Lower leg skin (tissue), 4 donors: ENCODE measurements around the gene TMEM217. TPM values are rescaled to one million over a fixed set of nuclear protein-coding genes. Genes with fewer than 3 reads are reported as not detected.

Experiments
- DNase-seq, 2 donors: peaks; one replicate each; pipeline ENCODE4 v3.0.0-alpha.2; 2019; ENCODE audit warnings: low spot score in 2 of 2
- H3K4me3 ChIP-seq: fragments of 200-600 bp; sonication (generic); 2 replicates; pipeline ENCODE4 v1.5.1; 2017; ENCODE audit warnings: mild to moderate bottlenecking, low read depth; ENCODE audit not compliant: poor library complexity, severe bottlenecking
- POLR2A ChIP-seq, 2 donors: fragments of 450-650 bp; IDR thresholded peaks; one replicate each; pipeline ENCODE4 v1.6.1; 2016 to 2017; ENCODE audit warnings: antibody characterized with exemption in 2 of 2, mild to moderate bottlenecking in 1 of 2, moderate library complexity in 1 of 2
- WGBS, 2 donors: methylation state at CpG; one replicate each; pipeline ENCODE4 v1.1.5; 2018; 5-methylcytosine and 5-hydroxymethylcytosine counted together
- intact Hi-C: fragments of 100-400 bp; cut with DNase I; formaldehyde crosslinking; loops from one replicate; pipeline ENCODE4 v1.15.0; 2023; ENCODE audit warnings: low total_unique reads
- total RNA-seq, 4 donors: library from RNA; depleted of rRNA; stranded (reverse); fragments of >200 nt; gene quantifications; one replicate each; pipeline ENCODE4 v1.1.0, GENCODE V29; 2016
- TF ChIP-seq, protein P1 (sequence below), 3 donors: fragments of 450-650 bp; IDR thresholded peaks; one replicate each; pipeline ENCODE4 v1.5.1; 2016; ENCODE audit warnings: antibody characterized with exemption in 3 of 3, mild to moderate bottlenecking in 3 of 3, moderate library complexity in 2 of 3

Gene TMEM217
- total RNA-seq, 4 donors from 2014 or later, result 0.46 to 2.3 (median 1.0) TPM

DNA sequence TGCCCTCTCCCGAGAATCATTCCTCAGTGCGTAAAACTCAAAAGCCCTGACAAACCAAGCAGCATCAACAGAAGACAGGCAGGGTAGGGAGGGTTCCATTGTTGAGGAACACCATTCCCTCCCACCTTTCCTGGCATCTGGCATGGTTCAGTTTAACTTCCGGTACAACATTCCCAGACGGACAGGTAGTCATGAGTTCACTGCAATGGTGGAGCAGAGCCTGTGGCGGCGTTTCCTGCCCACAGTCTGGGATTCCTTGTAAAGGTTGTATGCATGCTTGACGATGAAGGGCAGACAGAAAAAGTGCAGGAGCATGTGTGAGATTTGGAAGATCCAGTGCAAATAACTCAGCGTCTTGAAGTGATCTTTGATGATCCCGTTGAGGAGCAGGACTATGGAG, 45.7 kb downstream of the TMEM217 start:
- intact Hi-C loops, result no loop called here
- WGBS, 2 donors, result 77 to 81% methylated on average over 9 of the region's 9 CpGs
- peak in 1 of 2 donors; percentile 68 for DNase-seq
- no peak overlapping the region for H3K4me3 ChIP-seq
- TF ChIP-seq, protein P1, sequence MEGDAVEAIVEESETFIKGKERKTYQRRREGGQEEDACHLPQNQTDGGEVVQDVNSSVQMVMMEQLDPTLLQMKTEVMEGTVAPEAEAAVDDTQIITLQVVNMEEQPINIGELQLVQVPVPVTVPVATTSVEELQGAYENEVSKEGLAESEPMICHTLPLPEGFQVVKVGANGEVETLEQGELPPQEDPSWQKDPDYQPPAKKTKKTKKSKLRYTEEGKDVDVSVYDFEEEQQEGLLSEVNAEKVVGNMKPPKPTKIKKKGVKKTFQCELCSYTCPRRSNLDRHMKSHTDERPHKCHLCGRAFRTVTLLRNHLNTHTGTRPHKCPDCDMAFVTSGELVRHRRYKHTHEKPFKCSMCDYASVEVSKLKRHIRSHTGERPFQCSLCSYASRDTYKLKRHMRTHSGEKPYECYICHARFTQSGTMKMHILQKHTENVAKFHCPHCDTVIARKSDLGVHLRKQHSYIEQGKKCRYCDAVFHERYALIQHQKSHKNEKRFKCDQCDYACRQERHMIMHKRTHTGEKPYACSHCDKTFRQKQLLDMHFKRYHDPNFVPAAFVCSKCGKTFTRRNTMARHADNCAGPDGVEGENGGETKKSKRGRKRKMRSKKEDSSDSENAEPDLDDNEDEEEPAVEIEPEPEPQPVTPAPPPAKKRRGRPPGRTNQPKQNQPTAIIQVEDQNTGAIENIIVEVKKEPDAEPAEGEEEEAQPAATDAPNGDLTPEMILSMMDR (IDR thresholded peaks at IDR 0.05), result no peak
- no peak for TF ChIP-seq POLR2A (IDR thresholded peaks at IDR 0.05)

GRCh38 chr6:37210313-37210968, 47.5 kb downstream of the TMEM217 start:
- 49 to 53% methylated on average over 7 of the region's 7 CpGs for WGBS, 2 donors
- DNase-seq, result peak; percentile 87 to 91
- intact Hi-C loops, result no loop called here
- TF ChIP-seq, protein P1 (IDR thresholded peaks at IDR 0.05), result peak in 1 of 3 donors; percentile 94
- no peak for TF ChIP-seq POLR2A (IDR thresholded peaks at IDR 0.05)
- H3K4me3 ChIP-seq, result no peak overlapping the region

- no peak overlapping the region for H3K4me3 ChIP-seq
- 87 to 89% methylated on average over 12 of the region's 12 CpGs for WGBS, 2 donors
- peak in 1 of 2 donors; percentile 67 for DNase-seq
- TF ChIP-seq, protein P1 (IDR thresholded peaks at IDR 0.05), result no peak
- no peak for TF ChIP-seq POLR2A (IDR thresholded peaks at IDR 0.05)
- intact Hi-C loops, result loop anchor here (10.0 kb wide), 1 partner anchor 315 kb away; no protein-coding TSS in a partner anchor
Measured at GRCh38 chr6:37209461-37210205, 48.3 kb downstream of the TMEM217 start.

- H3K4me3 ChIP-seq, result no peak overlapping the region
- TF ChIP-seq, protein P1 (IDR thresholded peaks at IDR 0.05), result no peak
- no peak for TF ChIP-seq POLR2A (IDR thresholded peaks at IDR 0.05)
- intact Hi-C loops, result loop anchor here (10.0 kb wide), 1 partner anchor 314 kb away; no protein-coding TSS in a partner anchor
- 92 to 95% methylated on average over 7 of the region's 7 CpGs for WGBS, 2 donors
- peak in 1 of 2 donors; percentile 29 for DNase-seq
Measured at GRCh38 chr6:37208793-37209192, 49.2 kb downstream of the TMEM217 start.

DNA sequence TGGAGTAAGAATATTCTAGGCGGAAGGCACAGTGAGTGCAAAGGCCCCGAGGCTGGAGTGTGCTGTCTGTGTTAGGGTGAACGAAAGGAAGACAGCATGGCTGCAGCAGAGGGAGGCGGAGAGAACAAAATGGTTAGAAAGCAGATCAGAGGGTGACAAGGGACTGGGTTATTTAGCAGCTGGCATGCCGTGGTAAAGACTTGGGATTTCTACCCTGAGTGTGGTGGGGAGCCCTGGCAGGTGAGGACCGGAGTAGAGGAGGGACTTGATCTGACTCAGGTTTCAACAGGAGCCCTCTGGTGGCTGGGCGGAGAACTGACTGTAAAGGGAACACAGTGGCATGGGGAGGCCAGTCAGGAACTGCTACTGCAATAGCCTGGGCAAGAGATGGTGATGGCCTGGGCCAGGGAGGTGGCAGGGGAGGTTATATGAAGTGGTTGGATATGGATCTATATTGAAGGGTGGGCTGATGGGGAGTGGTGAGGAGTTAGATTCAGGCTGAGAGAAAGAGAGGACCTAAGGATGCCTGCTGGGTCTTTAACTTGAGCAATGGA, 50.0 kb downstream of the TMEM217 start:
- WGBS, 2 donors, result 59 to 64% methylated on average over 7 of the region's 7 CpGs
- DNase-seq, result peak; percentile 78 to 95

More for the DNA sequence above, 50.0 kb downstream of the TMEM217 start:
- intact Hi-C loops, result loop anchor here (10.0 kb wide), 1 partner anchor 313 kb away; no protein-coding TSS in a partner anchor
- TF ChIP-seq, protein P1 (IDR thresholded peaks at IDR 0.05), result peak in 1 of 3 donors; percentile 29
- TF ChIP-seq POLR2A (IDR thresholded peaks at IDR 0.05), result no peak
- no peak overlapping the region for H3K4me3 ChIP-seq
